ENCODE results near the gene TACC2.
"Not testable (repeated sequence)": the region's sequence is repeated elsewhere in the genome, so short reads cannot be mapped to it uniquely, and the experiment has no call there.

The TACC2 gene

DNA sequence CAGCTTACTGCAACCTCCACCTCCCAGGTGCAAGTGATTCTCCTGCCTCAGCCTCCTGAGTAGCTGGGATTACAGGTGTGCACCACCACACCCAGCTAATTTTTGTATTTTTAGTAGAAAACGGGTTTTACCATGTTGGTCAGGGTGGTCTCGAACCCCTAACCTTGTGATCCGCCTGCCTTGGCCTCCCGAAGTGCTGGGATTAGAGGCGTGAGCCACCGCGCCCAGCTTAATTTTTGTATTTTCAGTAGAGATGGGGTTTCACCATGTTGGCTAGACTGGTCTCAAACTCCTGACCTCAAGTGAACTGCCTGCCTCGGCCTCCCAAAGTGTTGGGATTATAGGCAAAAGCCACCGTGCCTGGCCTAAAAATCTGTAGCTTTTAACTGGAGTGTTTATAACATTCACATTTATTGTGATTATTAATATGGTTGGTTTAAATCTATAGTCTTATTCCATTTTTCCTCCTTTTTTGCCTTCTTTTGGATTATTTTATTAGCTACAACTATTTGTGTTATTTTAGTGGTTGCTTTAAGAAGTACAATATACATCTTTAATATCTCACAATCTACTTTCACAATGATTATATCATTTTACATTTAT is 77.5 kb downstream of the TACC2 start:
- DNase-seq, result not testable (repeated sequence)

DNA sequence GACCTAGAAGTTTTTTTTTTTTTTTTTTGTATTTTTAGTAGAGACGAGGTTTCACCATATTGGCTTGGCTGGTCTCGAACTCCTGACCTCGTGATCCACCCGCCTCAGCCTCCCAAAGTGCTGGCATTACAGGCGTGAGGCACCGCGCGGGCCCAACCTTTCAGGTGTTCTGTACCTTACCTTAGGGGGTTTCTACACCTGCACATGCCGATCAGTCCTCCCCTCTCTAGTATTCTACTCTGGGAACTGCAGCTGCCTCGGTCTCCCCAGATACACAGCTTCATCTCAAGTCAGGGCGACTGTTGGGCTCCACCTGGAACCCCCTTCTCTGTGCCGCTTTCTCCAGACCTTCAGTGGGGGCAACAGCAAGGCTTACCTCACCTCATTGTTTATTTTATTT is 79.9 kb downstream of the TACC2 start:
- no peak for DNase-seq

DNA sequence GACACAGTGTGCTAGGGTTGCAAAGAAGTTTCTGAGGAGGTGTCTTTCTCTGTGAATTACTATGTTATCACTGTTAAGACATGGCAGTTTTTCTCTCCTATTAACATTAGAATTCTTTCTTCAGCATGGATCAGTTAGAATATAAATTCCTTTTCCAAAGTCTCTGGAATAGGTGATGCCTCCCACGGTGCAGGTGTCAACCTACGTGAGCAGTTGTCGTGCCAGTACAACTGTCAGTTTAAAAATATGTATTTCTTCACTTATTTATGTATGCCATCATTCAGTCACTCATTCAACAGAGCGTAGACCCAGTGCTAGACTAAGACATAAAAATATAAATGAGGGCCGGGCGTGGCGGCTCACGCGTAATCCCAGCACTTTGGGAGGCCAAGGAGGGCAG is 83.5 kb downstream of the TACC2 start:
- DNase-seq, result no peak

DNA sequence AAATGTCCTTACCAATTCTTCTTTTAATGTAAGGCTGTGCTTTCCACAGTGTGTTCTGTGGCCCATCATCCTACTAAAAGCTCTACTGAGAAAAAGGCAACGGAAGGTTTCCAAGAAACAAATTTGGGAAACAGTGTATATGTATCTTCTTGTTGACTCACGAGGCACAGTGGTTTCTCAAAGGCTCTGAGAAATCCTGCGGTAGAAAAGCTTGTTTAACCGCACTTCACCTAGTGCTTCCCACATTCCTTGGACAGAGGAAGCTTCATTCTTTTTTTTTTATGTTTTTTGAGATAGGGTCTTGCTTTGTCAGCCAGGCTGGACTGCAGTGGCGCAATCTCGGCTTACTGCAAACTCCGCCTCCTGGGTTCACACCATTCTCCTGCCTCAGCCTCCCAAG is 84.5 kb downstream of the TACC2 start:
- no peak for DNase-seq

DNA sequence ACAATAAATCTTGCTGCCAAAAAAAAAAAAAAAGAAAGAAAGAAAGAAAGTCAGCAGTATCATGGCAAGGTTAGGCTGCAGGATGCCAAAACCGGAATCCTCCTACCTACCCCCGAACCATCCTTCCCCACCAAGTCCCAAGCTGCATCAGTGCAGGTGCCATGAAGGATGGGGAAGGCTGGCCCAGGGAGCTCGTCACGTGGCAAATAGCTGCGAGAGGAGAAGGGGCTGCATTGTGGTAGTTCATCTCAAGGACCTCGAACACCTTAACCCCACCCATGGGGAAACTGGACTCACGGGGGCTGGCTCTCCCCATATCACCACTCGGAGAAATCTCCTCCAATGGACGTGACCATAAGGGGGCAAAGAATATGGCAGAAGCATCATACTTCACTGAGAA is 86.2 kb downstream of the TACC2 start:
- DNase-seq, result no peak

DNA sequence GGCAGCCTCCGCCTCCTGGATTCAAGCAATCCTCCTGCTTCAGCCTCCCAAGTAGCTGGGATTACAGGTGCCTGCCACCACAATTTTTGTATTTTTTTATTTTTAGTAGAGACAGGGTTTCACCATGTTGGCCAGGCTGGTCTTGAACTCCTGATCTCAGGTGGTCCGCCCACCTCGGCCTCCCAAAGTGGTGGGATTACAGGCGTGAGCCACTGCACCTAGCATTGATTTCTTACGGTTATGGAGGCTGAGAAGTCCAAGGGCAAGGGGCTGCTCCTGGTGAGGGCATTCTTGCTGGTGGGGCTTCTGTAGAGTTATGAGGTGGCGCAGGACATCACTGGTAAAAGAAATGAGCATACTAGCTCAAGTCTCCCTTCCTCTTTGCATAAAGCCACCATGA is 86.9 kb downstream of the TACC2 start:
- not testable (repeated sequence) for DNase-seq

DNA sequence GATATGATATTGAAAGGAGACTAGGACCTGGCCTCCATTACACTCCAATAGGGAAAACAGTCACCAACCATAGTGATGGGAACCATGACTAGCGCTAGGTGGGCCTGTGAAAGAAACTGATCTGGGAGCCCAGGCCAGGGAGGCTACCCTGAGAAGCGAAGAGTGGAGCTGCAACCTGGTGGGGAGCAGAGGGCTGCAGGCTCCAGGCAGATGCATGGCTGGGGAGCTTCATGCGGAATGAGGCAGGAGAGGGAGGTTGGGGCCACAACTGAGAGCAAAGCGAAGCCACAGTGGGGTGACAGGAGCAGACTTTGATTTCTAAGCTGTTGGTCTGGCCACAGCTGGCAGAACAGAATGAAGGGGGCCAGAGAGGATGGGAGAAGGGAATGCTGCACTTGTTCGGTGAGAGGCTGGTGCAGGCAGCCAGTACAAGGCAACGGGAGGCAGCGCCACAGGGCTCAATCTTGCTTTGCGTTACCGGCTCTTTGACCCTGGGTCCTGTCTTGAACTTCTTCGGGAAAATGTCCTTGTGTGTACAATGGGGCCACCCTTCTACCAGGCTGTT is 88.4 kb downstream of the TACC2 start:
- no peak for DNase-seq

DNA sequence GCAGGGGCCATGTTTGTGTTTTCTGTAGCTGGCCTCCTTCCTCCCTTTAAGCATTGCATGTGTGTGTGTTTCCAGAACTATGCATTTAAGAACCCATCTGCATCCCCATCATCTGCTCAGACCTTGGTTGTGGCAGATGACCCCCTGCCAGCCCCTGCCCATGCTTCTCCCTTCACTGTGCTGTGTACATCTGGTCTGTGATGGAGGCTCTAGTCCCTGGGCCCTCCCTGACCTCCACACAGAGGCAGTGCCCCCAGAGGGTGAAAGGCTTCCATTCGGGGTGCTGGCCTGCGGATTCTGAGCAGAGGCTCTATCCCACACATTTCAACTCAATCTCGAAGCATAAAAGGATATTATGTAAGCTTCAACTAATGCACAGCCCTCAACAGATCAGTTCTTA is 89.4 kb downstream of the TACC2 start:
- no peak for DNase-seq

DNA sequence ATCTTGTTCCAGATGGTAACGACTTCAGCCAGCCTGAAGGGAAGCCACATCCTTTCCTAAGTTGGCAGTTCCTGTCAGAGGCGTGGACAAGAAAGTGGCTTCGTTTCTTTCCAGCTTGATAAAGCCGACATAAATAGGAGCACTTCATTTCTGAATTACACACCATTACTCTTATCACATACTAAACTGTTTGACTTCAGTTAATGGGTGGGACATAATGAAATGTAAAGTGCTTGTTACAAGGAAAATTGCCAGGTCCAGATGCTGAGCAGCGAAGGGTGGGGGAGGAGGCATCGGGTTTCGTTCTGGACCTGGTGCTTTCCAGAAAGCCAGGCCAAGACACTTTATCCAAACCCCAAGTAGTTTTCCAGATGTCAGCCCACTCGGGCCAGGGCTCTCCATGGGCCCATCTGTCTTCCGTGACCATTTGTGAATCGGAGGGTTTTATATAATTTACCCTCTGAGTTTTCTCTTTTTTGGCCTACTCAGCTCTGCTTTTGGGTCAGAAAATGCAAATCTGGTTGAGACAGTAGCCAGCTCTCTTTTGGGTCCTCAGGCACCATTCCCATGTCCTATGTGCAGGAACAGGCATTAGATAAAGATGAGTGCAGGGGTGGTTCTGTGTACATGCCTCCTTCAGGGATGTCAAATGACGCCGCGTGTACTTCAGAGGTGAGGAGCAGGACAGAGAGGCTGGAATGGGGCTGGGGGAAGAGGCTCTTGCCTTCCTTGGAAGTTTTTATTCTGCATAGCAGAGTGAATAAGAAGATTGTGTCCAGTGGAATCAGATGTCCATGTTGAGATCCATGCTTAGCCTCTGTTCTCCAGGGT is 90.2 kb downstream of the TACC2 start:
- no peak for DNase-seq

DNA sequence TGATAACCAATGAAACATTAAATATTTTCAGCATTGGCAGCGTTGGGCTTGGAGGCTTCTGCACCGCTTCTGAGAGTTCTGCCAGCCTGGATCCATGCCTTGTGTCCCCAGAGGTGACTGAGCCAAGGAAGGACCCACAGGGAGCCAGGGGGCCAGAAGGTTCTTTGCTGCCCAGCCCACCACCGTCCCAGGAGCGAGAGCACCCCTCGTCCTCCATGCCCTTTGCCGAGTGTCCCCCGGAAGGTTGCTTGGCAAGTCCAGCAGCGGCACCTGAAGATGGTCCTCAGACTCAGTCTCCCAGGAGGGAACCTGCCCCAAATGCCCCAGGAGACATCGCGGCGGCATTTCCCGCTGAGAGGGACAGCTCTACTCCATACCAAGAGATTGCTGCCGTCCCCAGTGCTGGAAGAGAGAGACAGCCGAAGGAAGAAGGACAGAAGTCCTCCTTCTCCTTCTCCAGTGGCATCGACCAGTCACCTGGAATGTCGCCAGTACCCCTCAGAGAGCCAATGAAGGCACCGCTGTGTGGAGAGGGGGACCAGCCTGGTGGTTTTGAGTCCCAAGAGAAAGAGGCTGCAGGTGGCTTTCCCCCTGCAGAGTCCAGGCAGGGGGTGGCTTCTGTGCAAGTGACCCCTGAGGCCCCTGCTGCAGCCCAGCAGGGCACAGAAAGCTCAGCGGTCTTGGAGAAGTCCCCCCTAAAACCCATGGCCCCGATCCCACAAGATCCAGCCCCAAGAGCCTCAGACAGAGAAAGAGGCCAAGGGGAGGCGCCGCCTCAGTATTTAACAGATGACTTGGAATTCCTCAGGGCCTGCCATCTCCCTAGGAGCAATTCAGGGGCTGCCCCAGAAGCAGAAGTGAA is 93.9 kb downstream of the TACC2 start:
- no peak for DNase-seq

DNA sequence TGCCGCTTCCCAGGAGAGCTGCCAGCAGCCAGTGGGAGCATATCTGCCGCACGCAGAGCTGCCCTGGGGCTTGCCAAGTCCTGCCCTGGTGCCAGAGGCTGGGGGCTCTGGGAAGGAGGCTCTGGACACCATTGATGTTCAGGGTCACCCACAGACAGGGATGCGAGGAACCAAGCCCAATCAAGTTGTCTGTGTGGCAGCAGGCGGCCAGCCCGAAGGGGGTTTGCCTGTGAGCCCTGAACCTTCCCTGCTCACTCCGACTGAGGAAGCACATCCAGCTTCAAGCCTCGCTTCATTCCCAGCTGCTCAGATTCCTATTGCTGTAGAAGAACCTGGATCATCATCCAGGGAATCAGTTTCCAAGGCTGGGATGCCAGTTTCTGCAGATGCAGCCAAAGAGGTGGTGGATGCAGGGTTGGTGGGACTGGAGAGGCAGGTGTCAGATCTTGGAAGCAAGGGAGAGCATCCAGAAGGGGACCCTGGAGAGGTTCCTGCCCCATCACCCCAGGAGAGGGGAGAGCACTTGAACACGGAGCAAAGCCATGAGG is 94.6 kb downstream of the TACC2 start:
- no peak for DNase-seq

DNA sequence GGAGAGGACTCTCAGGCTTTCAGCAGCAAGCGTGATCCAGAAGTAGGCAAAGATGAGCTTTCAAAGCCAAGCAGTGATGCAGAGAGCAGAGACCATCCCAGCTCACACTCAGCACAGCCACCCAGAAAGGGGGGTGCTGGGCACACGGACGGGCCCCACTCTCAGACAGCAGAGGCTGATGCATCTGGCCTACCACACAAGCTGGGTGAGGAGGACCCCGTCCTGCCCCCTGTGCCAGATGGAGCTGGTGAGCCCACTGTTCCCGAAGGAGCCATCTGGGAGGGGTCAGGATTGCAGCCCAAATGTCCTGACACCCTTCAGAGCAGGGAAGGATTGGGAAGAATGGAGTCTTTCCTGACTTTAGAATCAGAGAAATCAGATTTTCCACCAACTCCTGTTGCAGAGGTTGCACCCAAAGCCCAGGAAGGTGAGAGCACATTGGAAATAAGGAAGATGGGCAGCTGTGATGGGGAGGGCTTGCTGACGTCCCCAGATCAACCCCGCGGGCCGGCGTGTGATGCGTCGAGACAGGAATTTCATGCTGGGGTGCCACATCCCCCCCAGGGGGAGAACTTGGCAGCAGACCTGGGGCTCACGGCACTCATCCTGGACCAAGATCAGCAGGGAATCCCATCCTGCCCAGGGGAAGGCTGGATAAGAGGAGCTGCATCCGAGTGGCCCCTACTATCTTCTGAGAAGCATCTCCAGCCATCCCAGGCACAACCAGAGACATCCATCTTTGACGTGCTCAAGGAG is 95.5 kb downstream of the TACC2 start:
- no peak for DNase-seq

DNA sequence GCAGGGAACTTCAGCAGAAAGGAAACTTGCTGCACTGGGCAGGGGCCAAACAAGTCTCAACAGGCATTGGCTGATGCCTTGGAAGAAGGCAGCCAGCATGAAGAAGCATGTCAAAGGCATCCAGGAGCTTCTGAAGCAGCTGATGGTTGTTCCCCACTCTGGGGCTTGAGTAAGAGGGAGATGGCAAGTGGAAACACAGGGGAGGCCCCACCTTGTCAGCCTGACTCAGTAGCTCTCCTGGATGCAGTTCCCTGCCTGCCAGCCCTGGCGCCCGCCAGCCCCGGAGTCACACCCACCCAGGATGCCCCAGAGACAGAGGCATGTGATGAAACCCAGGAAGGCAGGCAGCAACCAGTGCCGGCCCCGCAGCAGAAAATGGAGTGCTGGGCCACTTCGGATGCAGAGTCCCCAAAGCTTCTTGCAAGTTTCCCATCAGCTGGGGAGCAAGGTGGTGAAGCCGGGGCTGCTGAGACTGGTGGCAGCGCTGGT is 96.5 kb downstream of the TACC2 start:
- DNase-seq, result no peak

DNA sequence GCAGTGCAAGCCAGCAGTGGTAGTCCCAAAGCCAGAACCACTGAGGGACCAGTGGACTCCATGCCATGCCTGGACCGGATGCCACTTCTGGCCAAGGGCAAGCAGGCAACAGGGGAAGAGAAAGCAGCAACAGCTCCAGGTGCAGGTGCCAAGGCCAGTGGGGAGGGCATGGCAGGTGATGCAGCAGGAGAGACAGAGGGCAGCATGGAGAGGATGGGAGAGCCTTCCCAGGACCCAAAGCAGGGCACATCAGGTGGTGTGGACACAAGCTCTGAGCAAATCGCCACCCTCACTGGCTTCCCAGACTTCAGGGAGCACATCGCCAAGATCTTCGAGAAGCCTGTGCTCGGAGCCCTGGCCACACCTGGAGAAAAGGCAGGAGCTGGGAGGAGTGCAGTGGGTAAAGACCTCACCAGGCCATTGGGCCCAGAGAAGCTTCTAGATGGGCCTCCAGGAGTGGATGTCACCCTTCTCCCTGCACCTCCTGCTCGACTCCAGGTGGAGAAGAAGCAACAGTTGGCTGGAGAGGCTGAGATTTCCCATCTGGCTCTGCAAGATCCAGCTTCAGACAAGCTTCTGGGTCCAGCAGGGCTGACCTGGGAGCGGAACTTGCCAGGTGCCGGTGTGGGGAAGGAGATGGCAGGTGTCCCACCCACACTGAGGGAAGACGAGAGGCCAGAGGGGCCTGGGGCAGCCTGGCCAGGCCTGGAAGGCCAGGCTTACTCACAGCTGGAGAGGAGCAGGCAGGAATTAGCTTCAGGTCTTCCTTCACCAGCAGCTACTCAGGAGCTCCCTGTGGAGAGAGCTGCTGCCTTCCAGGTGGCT is 97.7 kb downstream of the TACC2 start:
- no peak for DNase-seq

DNA sequence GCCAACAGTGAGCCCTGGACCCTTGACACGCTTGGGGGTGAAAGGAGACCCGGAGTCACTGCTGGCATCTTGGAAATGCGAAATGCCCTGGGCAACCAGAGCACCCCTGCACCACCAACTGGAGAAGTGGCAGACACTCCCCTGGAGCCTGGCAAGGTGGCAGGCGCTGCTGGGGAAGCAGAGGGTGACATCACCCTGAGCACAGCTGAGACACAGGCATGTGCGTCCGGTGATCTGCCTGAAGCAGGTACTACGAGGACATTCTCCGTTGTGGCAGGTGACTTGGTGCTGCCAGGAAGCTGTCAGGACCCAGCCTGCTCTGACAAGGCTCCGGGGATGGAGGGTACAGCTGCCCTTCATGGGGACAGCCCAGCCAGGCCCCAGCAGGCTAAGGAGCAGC is 98.5 kb downstream of the TACC2 start:
- no peak for DNase-seq

DNA sequence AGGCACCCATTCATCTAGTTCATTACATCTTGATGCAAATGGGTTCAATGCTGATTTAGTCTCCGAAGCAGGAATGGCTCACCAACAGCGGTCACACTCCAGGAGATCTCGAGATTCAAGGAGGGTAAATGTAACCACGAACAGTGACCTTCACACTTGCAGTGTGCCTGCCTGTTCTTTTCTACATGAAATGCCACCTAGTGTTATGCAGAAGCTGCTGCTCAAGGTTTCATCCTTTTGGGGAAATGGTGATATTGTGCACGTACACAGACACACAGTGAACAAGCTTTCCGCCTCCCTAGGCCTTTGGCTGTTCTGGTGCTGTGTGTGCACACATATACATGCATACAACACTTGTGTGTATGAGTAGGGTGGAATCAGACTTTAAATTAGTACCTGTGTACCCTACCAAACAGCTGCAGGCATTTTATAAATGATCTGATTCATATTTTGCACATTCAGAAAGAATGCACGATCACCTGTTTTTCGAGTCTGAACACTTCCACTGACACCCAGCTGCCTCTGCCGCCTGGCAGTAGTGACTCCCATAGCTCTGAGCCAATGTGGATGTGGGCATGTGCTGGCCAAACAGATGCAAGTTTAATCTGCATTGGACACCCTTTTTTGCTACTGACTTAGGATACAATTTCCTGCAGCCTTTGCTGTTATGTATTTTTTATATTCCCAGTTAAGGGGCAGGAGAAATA is 100.5 kb downstream of the TACC2 start:
- no peak for DNase-seq

DNA sequence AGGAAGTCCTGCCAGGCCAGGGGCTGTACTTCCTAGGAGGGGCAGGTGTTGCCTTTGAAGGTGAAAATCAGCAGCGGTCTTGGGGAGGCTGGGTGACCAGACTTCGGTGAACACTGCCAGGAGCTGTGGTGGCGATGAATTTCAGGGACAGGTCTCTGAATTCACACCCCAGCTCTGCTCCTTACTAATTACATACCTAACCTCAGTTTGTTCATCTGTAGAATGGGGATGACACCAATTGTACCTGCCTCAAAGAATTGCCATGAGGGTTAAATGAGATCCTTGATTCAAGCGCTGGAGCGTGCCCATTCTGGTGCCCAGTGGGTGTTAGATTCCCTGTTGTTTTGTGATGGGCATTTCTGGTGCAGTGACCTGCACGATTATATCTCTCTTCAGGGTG is 102.8 kb downstream of the TACC2 start:
- DNase-seq, result no peak

DNA sequence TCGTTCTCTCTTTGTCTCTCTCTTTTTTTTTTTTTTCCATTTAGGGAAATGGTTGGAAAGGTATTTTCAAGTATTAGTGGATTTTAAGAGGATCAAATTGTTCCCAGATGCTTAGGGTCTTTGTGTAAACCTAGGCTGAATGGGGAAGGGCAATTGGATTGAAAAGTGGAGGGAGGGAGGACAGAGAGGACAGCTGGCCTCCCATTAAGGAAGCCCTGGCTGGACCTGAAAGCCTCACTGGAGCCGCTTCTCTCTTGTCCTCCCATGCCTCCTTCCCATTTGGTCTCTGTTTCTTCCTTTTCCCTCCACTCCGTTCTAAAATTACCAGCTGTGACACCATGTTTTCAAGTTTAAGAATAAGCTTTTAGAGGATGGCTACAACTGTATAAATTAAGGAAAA is 104.1 kb downstream of the TACC2 start:
- no peak for DNase-seq

DNA sequence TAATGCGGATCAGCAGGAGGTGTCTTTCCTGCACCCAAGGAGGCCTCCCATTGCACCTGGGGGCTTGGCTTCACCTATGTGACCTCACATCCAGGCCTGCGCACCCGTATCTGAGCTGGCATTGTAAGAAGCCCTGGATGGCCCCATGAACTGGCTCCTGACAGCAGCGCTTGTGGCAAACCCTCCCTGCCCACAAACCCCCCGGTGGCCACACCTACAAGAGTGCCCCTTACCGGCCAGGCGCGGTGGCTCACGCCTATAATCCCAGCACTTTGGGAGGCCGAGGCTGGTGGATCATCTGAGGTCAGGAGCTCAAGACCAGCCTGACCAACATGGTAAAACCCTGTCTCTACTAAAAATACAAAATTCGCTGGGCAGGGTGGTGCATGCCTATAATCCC is 107.2 kb downstream of the TACC2 start:
- DNase-seq, result not testable (repeated sequence)

DNA sequence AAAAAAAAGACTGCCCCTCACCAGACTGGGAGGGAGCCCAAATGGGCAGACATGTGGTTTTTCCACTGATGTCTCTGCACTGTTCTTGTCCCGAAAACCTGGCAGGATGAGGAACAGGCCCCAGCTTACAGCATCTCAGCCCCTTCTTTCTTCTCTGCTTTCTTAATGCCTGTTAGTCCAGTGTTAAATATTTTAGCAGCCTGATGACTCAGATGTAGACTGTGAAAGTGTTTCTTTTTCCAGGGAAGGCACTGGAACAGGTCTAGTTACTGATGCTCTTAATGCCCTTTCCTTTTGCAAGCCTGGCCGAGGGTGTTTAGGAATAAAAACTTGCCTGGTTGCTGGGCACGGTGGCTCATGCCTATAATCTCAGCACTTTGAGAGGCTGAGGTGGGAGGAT is 107.7 kb downstream of the TACC2 start:
- no peak for DNase-seq

DNA sequence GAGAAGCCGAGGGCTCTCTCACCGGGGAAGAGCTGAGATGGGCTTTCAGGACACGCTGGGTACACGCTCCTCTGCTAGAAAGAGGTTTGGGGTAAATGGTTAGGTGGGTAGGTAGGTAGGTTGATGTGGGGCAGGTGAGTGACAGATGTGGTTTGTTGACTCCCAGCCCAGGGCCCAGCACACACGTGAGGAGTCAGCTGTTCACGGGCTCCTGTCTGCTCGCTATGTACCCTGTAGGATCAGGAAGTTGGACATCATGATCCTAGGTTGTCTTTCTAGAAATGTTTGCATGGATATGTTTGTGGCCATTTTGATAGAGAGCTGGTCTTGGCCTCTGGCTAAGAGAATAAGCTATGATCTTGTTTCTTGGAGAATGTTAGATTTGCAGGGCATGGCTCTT is 109.0 kb downstream of the TACC2 start:
- DNase-seq, result no peak
